Prostate gland (tissue), 2 donors: ENCODE measurements around the gene MYO1B.

Experiments
- POLR2AphosphoS5 ChIP-seq: sonication (generic); formaldehyde crosslinking; IDR thresholded peaks from one replicate; pipeline ENCODE4 v1.6.1; 2017; ENCODE audit warnings: antibody characterized with exemption
- TF ChIP-seq, protein P1 (sequence below), 4 experiments: fragments of 200-600 bp in 2 of 4; fragments of 450-650 bp in 2 of 4; sonication (generic) in 2 of 4; IDR thresholded peaks; 1 replicate in 3 of 4; 2 replicates in 1 of 4; pipeline ENCODE4 v1.5.1; 2016 to 2019; ENCODE audit warnings: antibody characterized with exemption in 4 of 4, mild to moderate bottlenecking in 2 of 4, moderate library complexity in 2 of 4

DNA sequence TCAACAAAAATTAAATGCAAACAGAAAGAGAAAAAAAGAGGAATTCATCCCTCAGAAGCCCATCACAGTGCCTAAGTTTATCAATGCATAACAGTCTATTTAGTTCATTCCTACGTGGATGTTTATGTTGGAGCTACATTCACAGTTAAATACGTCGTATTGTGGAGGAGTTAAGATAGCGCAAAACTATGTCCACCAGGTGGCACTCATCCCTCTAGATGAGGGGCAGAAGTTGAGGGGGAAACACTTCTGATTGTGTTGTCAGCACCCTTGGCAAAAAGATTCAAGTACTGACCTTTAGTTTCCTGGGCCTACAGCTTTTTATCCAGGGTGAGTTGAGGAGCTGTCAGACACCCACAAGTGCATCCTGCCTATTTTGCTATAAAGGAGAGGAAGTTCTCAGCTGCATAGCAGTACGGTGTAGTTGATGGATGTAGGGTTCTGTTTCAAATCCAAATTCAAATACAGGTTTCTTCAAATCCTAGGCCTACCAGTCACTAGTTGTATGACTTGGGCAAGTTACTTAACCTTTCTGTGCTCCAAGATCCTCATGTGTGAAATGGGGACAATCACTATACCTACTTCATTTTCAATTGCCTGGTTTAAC, 26.8 kb upstream of the MYO1B start:
- TF ChIP-seq, protein P1, sequence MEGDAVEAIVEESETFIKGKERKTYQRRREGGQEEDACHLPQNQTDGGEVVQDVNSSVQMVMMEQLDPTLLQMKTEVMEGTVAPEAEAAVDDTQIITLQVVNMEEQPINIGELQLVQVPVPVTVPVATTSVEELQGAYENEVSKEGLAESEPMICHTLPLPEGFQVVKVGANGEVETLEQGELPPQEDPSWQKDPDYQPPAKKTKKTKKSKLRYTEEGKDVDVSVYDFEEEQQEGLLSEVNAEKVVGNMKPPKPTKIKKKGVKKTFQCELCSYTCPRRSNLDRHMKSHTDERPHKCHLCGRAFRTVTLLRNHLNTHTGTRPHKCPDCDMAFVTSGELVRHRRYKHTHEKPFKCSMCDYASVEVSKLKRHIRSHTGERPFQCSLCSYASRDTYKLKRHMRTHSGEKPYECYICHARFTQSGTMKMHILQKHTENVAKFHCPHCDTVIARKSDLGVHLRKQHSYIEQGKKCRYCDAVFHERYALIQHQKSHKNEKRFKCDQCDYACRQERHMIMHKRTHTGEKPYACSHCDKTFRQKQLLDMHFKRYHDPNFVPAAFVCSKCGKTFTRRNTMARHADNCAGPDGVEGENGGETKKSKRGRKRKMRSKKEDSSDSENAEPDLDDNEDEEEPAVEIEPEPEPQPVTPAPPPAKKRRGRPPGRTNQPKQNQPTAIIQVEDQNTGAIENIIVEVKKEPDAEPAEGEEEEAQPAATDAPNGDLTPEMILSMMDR (IDR thresholded peaks at IDR 0.05): peak in 3 of 4 experiments; percentile 24 to 32 (median 30)
- TF ChIP-seq POLR2AphosphoS5: no peak
